ENCODE results near the gene SYTL1.

GRCh38 chr1:27318596-27318995 lies 23.2 kb upstream of the SYTL1 start:
- TF ChIP-seq CTCF (IDR thresholded peaks at IDR 0.05) (no peak), POLR2AphosphoS5 (IDR thresholded peaks at IDR 0.05) (no peak), POLR2A (IDR thresholded peaks at IDR 0.05) (no peak), EP300 (IDR thresholded peaks at IDR 0.05) (no peak)
